ENCODE measurements around the gene ANKRD6. TPM values are rescaled to one million over a fixed set of nuclear protein-coding genes. Genes with fewer than 3 reads are reported as not detected.

The ANKRD6 gene
- total RNA-seq, 8 experiments from 2014 or later: 2.6 to 52.4 (median 33.7) TPM

DNA sequence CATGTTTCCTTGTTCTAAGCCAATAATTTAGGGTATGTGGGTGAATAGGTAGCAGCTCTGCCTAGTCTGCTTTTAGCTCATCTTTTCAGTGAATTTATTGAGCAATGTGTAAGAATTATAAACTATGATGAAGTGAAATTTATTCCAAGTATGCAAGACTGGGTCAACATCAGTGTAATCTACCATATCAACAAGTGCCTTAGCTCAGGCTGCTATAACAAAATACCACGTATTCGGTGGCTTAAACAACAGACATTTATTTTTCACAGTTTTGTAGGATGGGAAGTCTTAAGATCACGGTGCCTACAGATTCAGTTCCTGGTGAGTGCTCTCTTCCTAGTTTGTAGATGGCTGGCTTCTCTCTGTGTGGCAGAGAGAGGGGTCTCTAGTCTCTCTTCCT lies 151.6 kb downstream of the ANKRD6 start:
- in situ Hi-C loops (cut with MboI; ENCODE audit: low pct_unique_long_range_greater_than_20kb in 2 of 9, low sequenced_read_pairs in 9 of 9, unreplicated experiment in 9 of 9): no loop called here
- 47 to 100% (median 90%) methylated on average over 2 to 3 of the region's 3 CpGs; no CpG with 5 or more reads in 3 of the 10 experiments for WGBS, 10 experiments
- ATAC-seq (replicated peaks in 6 of 8): no peak

DNA sequence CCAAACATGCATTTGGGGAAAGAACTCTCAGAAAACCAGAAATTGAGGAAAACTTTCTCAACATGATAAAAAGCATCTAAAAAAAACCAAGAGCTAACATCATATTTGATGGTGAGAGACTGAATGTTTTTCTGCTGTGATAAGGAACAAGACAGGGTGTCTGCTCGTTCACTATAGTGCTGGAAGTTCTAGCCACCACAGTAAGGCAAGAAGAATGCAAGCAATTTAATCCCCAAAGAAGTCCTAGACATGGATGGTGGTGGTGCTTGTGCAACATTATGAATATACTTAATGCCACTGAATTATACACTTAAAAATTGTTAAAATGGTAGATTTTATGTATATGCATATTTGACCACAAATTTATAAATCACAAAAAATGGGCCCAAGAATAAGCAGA lies 152.2 kb downstream of the ANKRD6 start:
- Histone ChIP-seq H3K4me3 (no peak overlapping the region), H3K4me1 (replicated peaks in 1 of 2) (peaks cover 9 to 14% of the 10 kb centered on the region in 2 donors), H3K27ac (no peak overlapping the region)
- WGBS, 10 experiments: 0 to 100% (median 80%) methylated on average over 1 of the region's 1 CpG; no CpG with 5 or more reads in 3 of the 10 experiments
- peak in 2 of 8 experiments; percentile 41 to 43 for ATAC-seq (replicated peaks in 6 of 8)
- in situ Hi-C loops (cut with MboI; ENCODE audit: low pct_unique_long_range_greater_than_20kb in 2 of 9, low sequenced_read_pairs in 9 of 9, unreplicated experiment in 9 of 9): no loop called here

More for the DNA sequence above, 151.6 kb downstream of the ANKRD6 start:
- peaks cover 6 to 8% of the 10 kb centered on the region in 2 donors for H3K4me1 ChIP-seq (replicated peaks in 1 of 2)
- no peak overlapping the region for H3K4me3 ChIP-seq
- H3K27ac ChIP-seq: no peak overlapping the region

DNA sequence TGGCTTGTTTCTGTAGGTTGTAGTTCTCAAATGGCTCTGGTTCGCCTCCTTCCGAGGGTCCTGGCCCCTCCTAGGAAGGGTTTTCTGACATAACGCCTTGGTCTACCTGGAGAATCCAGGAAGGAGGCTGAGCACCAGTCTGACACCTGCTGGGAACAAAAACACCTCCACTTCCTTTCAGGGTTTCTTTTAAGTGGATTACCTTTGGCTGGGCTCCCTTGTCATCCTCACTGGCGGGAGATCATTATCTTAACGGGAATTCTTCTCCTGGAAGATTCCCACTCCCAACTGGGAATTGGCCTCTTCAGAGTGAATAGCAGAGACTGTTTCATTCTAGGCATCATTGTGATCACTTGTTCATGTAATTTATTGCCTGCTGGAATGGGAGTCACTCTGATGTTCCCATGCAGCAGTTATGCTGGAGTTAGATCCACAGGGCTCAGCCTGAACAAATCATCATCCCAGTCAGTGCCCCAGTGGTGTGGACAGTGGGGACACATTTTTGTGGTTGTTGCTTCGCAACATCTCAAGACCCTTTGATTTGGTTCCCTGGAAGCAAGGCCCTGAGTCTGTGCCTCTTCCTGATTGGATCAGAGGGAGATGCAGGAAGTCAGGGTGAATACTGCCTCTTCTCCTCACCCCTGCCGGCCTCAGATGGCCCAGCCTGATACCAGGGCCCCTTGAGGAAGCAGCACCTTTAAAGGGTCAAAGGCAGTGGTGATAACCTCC lies 156.5 kb downstream of the ANKRD6 start:
- Histone ChIP-seq H3K4me3 (no peak overlapping the region), H3K27ac (peak overlapping the region; percentile 8 to 42), H3K4me1 (replicated peaks in 1 of 2) (peaks cover 9 to 13% of the 10 kb centered on the region in 2 donors)
- 20 to 91% (median 78%) methylated on average over 1 to 4 of the region's 7 CpGs; no CpG with 5 or more reads in 5 of the 10 experiments for WGBS, 10 experiments
- peak in 5 of 8 experiments; percentile 43 to 93 (median 69) for ATAC-seq (replicated peaks in 6 of 8)
- in situ Hi-C loops (cut with MboI; ENCODE audit: low pct_unique_long_range_greater_than_20kb in 2 of 9, low sequenced_read_pairs in 9 of 9, unreplicated experiment in 9 of 9): loop anchor here in 2 of 9 experiments (10.0 kb wide), 1 partner anchor 155 kb away; the partner anchor contains the start of gene ANKRD6 (in 2 of the 2)

DNA sequence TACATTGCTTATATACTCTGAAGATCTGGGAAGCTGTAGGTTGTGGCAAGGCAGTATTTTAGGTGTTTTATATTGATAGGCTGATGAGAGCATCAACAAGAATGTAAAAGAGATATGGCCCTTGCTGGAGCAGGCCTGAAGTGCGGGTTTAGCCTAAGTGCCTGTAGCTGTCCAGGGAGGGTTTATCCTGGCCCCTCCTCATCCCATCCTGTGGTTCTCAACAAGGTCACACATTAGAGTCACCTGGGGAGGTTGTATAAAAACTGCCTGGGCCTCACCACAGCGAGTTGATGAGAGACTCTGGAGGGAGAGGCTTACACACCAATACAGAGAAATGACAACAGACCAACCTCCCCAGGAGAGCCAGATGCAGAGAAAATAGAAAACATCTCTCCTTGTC lies 157.2 kb downstream of the ANKRD6 start:
- 0 to 100% (median 60%) methylated on average over 1 to 2 of the region's 2 CpGs; no CpG with 5 or more reads in 4 of the 10 experiments for WGBS, 10 experiments
- H3K4me3 ChIP-seq: no peak overlapping the region
- peak overlapping the region in 1 of 2 donors; percentile 41 for H3K27ac ChIP-seq
- in situ Hi-C loops (cut with MboI; ENCODE audit: low pct_unique_long_range_greater_than_20kb in 2 of 9, low sequenced_read_pairs in 9 of 9, unreplicated experiment in 9 of 9): loop anchor here in 2 of 9 experiments (10.0 kb wide), 1 partner anchor 155 kb away; the partner anchor contains the start of gene ANKRD6 (in 2 of the 2)
- H3K4me1 ChIP-seq (replicated peaks in 1 of 2): peaks cover 9 to 13% of the 10 kb centered on the region in 2 donors
- no peak for ATAC-seq (replicated peaks in 6 of 8)

GRCh38 chr6:89591745-89592144 lies 158.8 kb downstream of the ANKRD6 start:
- H3K4me1 ChIP-seq (replicated peaks in 1 of 2): peaks cover 9 to 13% of the 10 kb centered on the region in 2 donors
- no peak overlapping the region for H3K27ac ChIP-seq
- in situ Hi-C loops (cut with MboI; ENCODE audit: low pct_unique_long_range_greater_than_20kb in 2 of 9, low sequenced_read_pairs in 9 of 9, unreplicated experiment in 9 of 9): loop anchor here in 2 of 9 experiments (10.0 kb wide), 1 partner anchor 157 kb away; the partner anchor contains the start of gene ANKRD6 (in 2 of the 2)
- no peak for ATAC-seq (replicated peaks in 6 of 8)
- WGBS, 10 experiments: 20 to 100% (median 89%) methylated on average over 1 to 3 of the region's 4 CpGs; no CpG with 5 or more reads in 3 of the 10 experiments
- no peak overlapping the region for H3K4me3 ChIP-seq

DNA sequence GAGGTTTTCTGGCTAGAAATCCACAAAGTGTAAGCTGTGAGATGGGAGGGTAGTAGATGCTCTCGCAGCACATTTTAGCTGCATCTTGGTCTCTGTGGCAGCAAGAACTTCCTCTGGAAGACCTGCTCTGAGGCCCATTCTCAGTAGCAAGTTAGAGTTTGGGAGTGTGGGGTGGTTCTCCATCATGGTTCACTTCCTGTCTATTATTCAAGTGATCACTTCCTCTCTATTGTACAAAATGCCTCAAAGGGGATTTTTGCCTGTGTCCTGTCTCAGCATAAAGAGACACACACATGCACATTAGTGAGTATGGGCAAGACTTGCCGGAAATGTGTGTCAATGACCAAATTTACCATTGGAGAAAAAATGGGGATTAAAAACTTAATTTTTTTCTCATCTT lies 163.1 kb downstream of the ANKRD6 start:
- 73 to 100% (median 100%) methylated on average over 1 to 2 of the region's 2 CpGs; no CpG with 5 or more reads in 2 of the 10 experiments for WGBS, 10 experiments
- H3K4me1 ChIP-seq (replicated peaks in 1 of 2): peaks cover 5 to 7% of the 10 kb centered on the region in 2 donors
- ATAC-seq (replicated peaks in 6 of 8): no peak
- H3K27ac ChIP-seq: no peak overlapping the region
- in situ Hi-C loops (cut with MboI; ENCODE audit: low pct_unique_long_range_greater_than_20kb in 2 of 9, low sequenced_read_pairs in 9 of 9, unreplicated experiment in 9 of 9): loop anchor here in 2 of 9 experiments (10.0 kb wide), 1 partner anchor 161 kb away; the partner anchor contains the start of gene ANKRD6 (in 2 of the 2)
- H3K4me3 ChIP-seq: no peak overlapping the region

- WGBS, 10 experiments: 20 to 100% (median 40%) methylated on average over 1 of the region's 1 CpG; no CpG with 5 or more reads in 5 of the 10 experiments
- Histone ChIP-seq H3K4me3 (no peak overlapping the region), H3K4me1 (replicated peaks in 1 of 2) (peaks cover 5 to 7% of the 10 kb centered on the region in 2 donors), H3K27ac (no peak overlapping the region)
- peak in 3 of 8 experiments; percentile 41 to 60 (median 46) for ATAC-seq (replicated peaks in 6 of 8)
- in situ Hi-C loops (cut with MboI; ENCODE audit: low pct_unique_long_range_greater_than_20kb in 2 of 9, low sequenced_read_pairs in 9 of 9, unreplicated experiment in 9 of 9): loop anchor here in 2 of 9 experiments (10.0 kb wide), 1 partner anchor 162 kb away; the partner anchor contains the start of gene ANKRD6 (in 2 of the 2)
Observed at GRCh38 chr6:89596484-89596883, 163.5 kb downstream of the ANKRD6 start.

DNA sequence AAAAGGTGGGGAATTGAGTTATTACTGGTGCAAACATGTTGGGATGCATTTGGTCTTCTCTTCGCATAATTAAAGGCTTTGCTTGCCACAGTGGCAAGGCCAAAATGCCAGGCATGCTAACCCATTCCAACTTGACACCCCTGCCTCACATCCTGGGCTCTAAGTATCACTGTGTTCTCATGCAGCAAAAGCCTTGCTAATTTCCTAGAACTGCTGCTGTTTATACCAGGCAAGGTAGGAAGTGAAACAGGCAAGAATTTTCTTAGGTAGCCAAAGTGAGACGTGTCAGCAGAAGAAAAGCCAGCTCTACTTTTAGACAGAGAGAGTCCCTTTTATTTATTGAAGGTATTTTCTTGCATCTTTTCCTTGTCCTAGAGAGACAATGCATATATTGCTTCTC lies 164.4 kb downstream of the ANKRD6 start:
- H3K27ac ChIP-seq: no peak overlapping the region
- 0 to 100% (median 45%) methylated on average over 1 to 2 of the region's 2 CpGs; no CpG with 5 or more reads in 1 of the 10 experiments for WGBS, 10 experiments
- no peak for ATAC-seq (replicated peaks in 6 of 8)
- in situ Hi-C loops (cut with MboI; ENCODE audit: low pct_unique_long_range_greater_than_20kb in 2 of 9, low sequenced_read_pairs in 9 of 9, unreplicated experiment in 9 of 9): loop anchor here in 2 of 9 experiments (10.0 kb wide), 1 partner anchor 163 kb away; the partner anchor contains the start of gene ANKRD6 (in 2 of the 2)
- H3K4me1 ChIP-seq (replicated peaks in 1 of 2): peaks cover 5 to 11% of the 10 kb centered on the region in 2 donors
- H3K4me3 ChIP-seq: no peak overlapping the region

DNA sequence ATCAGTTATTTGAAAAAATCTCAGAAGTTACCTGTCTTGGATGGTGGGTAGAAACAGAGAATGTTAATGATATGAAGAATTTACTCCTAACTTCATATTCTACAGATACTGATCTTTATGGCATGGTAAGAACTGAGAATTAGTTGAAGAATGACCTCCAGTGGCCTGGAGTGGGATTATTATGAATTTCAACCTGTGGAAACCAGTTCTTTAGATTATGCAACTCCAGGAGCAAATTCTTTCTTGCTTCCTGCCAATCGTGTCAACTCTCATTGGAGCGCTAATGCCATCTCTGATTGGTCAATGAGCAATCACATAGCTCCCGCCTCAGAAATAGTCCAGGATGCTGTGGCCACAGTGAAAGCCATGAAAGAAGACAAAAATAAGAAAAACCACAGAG lies 165.0 kb downstream of the ANKRD6 start:
- 0 to 100% (median 28%) methylated on average over 1 to 3 of the region's 3 CpGs; no CpG with 5 or more reads in 2 of the 10 experiments for WGBS, 10 experiments
- peak overlapping the region in 1 of 2 donors; percentile 32 for H3K27ac ChIP-seq
- peaks cover 5 to 12% of the 10 kb centered on the region in 2 donors for H3K4me1 ChIP-seq (replicated peaks in 1 of 2)
- H3K4me3 ChIP-seq: peak overlapping the region in 3 of 5 donors; percentile 16 to 35 (median 34)
- ATAC-seq (replicated peaks in 6 of 8): peak; percentile 84 to 99 (median 97)
- in situ Hi-C loops (cut with MboI; ENCODE audit: low pct_unique_long_range_greater_than_20kb in 2 of 9, low sequenced_read_pairs in 9 of 9, unreplicated experiment in 9 of 9): loop anchor here in 2 of 9 experiments (10.0 kb wide), 1 partner anchor 163 kb away; the partner anchor contains the start of gene ANKRD6 (in 2 of the 2)

DNA sequence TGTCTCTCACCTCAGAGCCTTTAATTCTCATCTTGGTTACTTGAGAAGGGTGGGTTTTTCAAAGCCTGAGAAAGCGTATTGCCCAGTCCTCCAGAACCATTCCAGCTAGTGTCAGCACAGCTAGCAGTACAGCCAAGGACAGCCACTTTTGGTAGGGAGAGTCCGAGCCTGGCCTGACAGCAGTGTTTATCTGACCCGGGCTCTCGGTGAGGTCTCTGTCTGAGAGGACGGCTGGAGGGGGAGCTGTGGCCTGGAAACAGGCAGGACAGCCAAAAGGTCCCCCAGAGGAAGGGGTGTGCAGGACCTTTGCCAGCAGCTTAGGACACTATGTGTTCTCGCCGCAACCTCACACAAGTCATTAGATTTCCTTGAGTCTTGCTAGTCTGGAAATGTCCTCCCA lies 166.8 kb downstream of the ANKRD6 start:
- 67 to 97% (median 81%) methylated on average over 3 to 7 of the region's 7 CpGs; no CpG with 5 or more reads in 4 of the 10 experiments for WGBS, 10 experiments
- Histone ChIP-seq H3K4me3 (no peak overlapping the region), H3K27ac (no peak overlapping the region), H3K4me1 (replicated peaks in 1 of 2) (peaks cover 5 to 12% of the 10 kb centered on the region in 2 donors)
- in situ Hi-C loops (cut with MboI; ENCODE audit: low pct_unique_long_range_greater_than_20kb in 2 of 9, low sequenced_read_pairs in 9 of 9, unreplicated experiment in 9 of 9): loop anchor here in 5 of 9 experiments (10.0 to 25.0 kb wide), 2 partner anchors 162 to 165 kb away; partner anchors contain the start of gene ANKRD6 (in 5 of the 5)
- no peak for ATAC-seq (replicated peaks in 6 of 8)

DNA sequence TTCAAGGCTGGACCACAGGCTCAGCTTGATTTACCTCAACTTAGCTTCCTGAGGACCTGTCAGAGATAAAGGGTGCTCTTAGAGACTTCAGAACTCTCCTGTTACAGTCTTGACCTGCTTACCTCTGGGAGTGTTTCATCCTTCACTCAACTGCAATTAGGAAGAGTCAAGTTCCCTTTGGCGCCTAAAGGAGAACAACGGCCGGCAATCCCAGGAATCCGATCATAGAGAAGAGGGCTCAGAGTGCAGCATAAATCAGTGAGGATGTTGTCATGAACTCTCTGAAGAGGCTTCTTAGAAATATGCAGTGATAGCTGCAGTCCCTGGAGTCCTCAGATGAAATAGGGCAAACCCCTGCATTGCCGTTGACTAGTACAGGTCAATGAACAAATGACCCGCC lies 169.2 kb downstream of the ANKRD6 start:
- ATAC-seq (replicated peaks in 6 of 8): no peak
- H3K4me1 ChIP-seq (replicated peaks in 1 of 2): peaks cover 5 to 12% of the 10 kb centered on the region in 2 donors
- WGBS, 10 experiments: 66 to 100% (median 87%) methylated on average over 2 to 4 of the region's 6 CpGs; no CpG with 5 or more reads in 4 of the 10 experiments
- H3K4me3 ChIP-seq: no peak overlapping the region
- in situ Hi-C loops (cut with MboI; ENCODE audit: low pct_unique_long_range_greater_than_20kb in 2 of 9, low sequenced_read_pairs in 9 of 9, unreplicated experiment in 9 of 9): loop anchor here in 3 of 9 experiments (25.0 kb wide), 1 partner anchor 165 kb away; the partner anchor contains the start of gene ANKRD6 (in 3 of the 3)
- no peak overlapping the region for H3K27ac ChIP-seq

- Histone ChIP-seq H3K4me1 (replicated peaks in 1 of 2) (peaks cover 0 to 4% of the 10 kb centered on the region in 2 donors), H3K4me3 (no peak overlapping the region), H3K27ac (no peak overlapping the region)
- no peak for ATAC-seq (replicated peaks in 6 of 8)
- WGBS, 10 experiments: 72% methylated on average over 2 of the region's 5 CpGs; no CpG with 5 or more reads in 9 of the 10 experiments
- in situ Hi-C loops (cut with MboI; ENCODE audit: low pct_unique_long_range_greater_than_20kb in 2 of 9, low sequenced_read_pairs in 9 of 9, unreplicated experiment in 9 of 9): loop anchor here in 3 of 9 experiments (25.0 kb wide), 1 partner anchor 167 kb away; the partner anchor contains the start of gene ANKRD6 (in 3 of the 3)
Observed at GRCh38 chr6:89604653-89605052, 171.7 kb downstream of the ANKRD6 start.

Measured in motor neuron (in vitro differentiated cells).